Left ventricle myocardium inferior (tissue), 1 donor: Measurements from ENCODE around the gene DHX40. TPM values are rescaled to one million over a fixed set of nuclear protein-coding genes. Genes with fewer than 3 reads are reported as not detected.

ENCODE experiments used
- DNase-seq: peaks from one replicate; pipeline ENCODE4 v3.0.0-alpha.2; 2020
- H3K27ac ChIP-seq: fragments of 200-600 bp; replicated peaks from 2 replicates; pipeline ENCODE4 v1.8.0; 2021
- H3K27me3 ChIP-seq: fragments of 200-600 bp; 2 replicates; pipeline ENCODE4 v1.8.0; 2021; ENCODE audit warnings: low read depth
- H3K36me3 ChIP-seq: fragments of 200-600 bp; 2 replicates; pipeline ENCODE4 v1.8.0; 2021
- H3K4me1 ChIP-seq: fragments of 200-600 bp; 2 replicates; pipeline ENCODE4 v1.8.0; 2021
- H3K4me3 ChIP-seq: fragments of 200-600 bp; 2 replicates; pipeline ENCODE4 v1.8.0; 2021; ENCODE audit warnings: mild to moderate bottlenecking, moderate library complexity
- H3K9me3 ChIP-seq: fragments of 200-600 bp; replicated peaks from 2 replicates; pipeline ENCODE4 v1.8.0; 2021
- CTCF ChIP-seq: fragments of 200-600 bp; IDR thresholded peaks from 2 replicates; pipeline ENCODE4 v1.8.0; 2021; ENCODE audit warnings: antibody characterized with exemption, mild to moderate bottlenecking, borderline replicate concordance
- intact Hi-C: fragments of 100-400 bp; cut with micrococcal nuclease; formaldehyde crosslinking; loops from one replicate; pipeline ENCODE4 v1.11.0; 2022
- total RNA-seq: library from RNA; stranded (reverse); fragmentation: NEBNext Ultra II Directional; extraction: Animal tissue kit (Norgen Biotek cat#: 25700); gene quantifications from one replicate; pipeline ENCODE4 v1.2.1, GENCODE V29; 2021
- donor health status: DM: no; HTN: yes; CAD: no; lungs with severe emphysema.

The DHX40 gene
- total RNA-seq, 1 donor from 2014 or later = 17.0 TPM

DNA sequence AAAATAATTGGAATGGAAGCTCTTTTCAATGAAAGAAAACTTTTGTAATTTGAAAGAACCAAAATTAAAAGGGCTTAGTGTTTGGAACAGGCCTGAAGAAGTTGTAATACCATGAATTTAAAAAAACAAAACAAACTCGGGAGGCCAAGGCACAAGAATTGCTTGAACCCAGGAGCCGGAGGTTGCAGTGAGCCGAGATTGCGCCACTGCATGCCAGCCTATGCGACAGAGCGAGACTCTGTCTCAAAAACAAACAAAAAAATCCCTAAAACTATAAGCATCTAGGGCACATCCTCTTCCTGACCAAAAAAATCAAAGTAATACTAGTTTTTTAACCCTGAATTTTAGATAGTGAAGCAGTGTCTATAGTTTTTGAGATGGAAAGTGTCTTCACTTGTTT lies 67.0 kb downstream of the DHX40 start:
- Histone ChIP-seq H3K4me1 (peaks cover 90% of the 10 kb centered on the region), H3K27me3 (no peaks in the 10 kb centered on the region), H3K27ac (no peak overlapping the region), H3K9me3 (no peaks in the 10 kb centered on the region), H3K4me3 (no peak overlapping the region), H3K36me3 (no peaks in the 10 kb centered on the region)
- no peak for TF ChIP-seq CTCF
- no peak for DNase-seq
- intact Hi-C loops = no loop called here

DNA sequence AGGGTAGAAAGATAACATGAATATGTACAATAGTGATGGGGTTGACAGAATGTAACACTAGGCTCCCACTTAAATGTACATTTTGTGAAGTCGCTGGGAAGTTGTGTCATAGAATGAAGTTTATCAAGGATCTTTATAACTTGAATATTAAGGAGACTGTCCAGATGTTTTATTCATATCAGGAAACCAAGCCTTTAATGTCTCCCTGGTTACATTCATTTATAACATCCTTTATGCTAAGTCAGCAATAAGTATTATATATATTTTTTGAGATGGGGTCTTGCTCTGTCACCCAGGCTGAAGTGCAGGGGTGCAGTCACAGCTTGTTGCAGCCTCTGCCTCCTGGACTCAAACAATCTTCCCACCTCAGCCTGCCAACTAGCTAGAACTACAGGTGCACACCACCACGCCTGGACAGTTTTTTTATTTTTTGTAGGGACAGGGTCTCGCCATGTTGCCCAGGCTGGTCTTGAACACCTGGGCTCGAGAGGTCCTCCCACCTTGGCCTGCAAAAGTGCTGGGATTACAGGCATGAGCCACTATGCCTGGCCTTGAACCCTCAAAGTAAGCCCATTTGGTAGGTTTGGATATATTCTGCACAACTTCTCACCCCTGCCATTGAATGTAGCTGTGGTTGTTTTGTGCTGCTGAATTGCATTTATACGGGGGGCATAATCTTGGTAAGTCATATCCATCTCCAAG lies 68.4 kb downstream of the DHX40 start:
- DNase-seq = no peak
- no peaks in the 10 kb centered on the region for H3K36me3 ChIP-seq
- intact Hi-C loops = no loop called here
- H3K4me1 ChIP-seq = peaks cover 89% of the 10 kb centered on the region
- H3K4me3 ChIP-seq = peak overlapping the region; percentile 10
- H3K27ac ChIP-seq = peak overlapping the region; percentile 45
- no peaks in the 10 kb centered on the region for H3K9me3 ChIP-seq
- H3K27me3 ChIP-seq = no peaks in the 10 kb centered on the region
- no peak for TF ChIP-seq CTCF

DNA sequence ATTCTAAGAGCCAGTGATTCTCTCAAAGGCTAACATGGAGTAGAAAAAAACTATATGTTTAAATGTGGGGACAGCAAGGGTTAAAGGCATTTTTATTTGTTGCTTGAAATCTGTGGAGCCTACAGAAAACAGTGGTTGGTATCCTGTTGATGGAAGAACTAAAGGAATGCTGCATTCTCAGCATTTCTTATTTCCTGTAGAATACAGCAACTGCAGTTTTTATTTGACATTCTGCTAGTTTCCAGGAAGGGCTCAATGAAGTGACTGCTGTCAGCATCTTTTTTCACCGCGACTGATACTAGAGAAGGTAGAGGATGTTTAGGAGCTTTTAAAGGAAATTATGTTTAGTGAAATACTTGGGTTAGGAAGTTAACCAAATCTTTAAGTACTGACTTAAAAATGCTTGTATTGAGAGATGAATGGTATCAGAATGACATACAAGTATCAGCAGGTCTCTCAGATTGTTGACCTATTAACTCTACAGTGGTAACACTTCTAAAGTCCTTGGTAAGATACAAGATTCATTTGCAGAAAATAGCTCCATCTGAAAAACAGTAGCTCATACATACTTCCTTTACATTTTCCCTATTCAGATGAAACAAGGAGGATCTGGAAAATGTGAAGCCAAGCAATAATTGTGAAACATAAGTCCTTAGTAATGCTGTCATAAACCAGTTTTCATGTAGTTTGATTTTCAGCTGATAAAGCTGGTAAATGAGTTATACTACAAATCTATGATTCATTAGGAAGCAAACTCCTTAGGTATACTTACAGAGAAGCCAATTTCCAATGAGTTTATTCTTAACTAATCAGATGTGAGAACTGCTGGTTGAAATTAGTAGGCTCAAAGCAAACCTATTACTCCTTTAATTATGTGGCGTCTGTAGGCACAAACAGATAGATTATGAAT lies 69.5 kb downstream of the DHX40 start:
- intact Hi-C loops = no loop called here
- no peak for DNase-seq
- H3K4me3 ChIP-seq = peak overlapping the region; percentile 10
- no peak for TF ChIP-seq CTCF
- peaks cover 89% of the 10 kb centered on the region for H3K4me1 ChIP-seq
- H3K9me3 ChIP-seq = no peaks in the 10 kb centered on the region
- H3K36me3 ChIP-seq = no peaks in the 10 kb centered on the region
- no peaks in the 10 kb centered on the region for H3K27me3 ChIP-seq
- H3K27ac ChIP-seq = peak overlapping the region; percentile 45

DNA sequence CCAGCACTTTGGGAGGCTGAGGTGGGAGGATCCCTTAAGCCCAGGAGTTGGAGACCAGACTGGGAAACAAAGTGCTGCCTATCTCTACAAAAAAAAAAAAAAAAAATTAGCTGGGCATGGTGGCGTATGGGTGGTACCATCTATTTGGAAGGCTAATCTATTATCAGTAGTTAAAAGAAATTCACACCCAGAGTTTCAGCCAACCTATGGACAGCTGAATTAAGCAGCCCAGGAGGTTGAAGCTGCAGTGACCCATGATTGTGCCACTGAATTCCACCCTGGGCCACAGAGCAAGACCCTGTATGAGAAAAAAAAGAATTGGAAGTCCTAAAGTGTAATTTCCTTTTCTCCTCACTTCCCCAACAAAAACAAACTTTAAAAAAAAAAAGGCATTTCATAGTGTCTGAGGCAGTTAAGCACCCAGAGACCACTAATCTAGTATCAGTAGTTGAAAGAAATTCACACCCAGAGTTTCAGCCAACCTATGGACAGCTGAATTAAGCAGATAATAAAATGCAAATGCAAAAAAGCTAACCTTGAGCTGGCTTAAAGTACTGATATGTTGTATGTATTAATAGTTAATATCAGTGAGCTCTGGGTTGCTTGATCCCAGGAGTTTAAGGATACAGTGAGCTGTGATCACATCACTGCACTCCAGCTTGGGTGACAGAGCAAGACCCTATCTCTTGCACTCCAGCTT lies 72.4 kb downstream of the DHX40 start:
- H3K27me3 ChIP-seq = no peaks in the 10 kb centered on the region
- H3K27ac ChIP-seq = no peak overlapping the region
- intact Hi-C loops = no loop called here
- no peak for DNase-seq
- H3K9me3 ChIP-seq = no peaks in the 10 kb centered on the region
- H3K4me1 ChIP-seq = peaks cover 89% of the 10 kb centered on the region
- no peaks in the 10 kb centered on the region for H3K36me3 ChIP-seq
- no peak overlapping the region for H3K4me3 ChIP-seq
- no peak for TF ChIP-seq CTCF

DNA sequence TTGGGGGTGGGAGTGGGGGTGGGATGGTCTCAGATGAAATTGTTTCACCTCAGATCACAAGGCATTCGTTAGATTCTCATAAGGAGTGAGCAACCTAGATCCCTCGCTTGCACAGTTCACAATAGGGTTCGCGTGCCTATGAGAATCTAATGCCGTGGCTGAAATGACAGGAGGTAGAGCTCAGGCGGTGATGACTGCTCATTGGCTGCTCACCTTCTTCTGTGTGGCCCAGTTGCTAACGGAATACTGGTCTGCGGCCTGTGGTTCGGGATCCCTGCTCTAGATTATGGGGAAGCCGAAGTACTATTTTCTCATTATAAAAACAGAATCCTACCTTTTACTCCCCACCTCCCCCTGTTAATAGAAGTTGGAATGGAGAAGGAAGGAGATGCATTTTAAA lies 73.1 kb downstream of the DHX40 start:
- no peak overlapping the region for H3K4me3 ChIP-seq
- no peaks in the 10 kb centered on the region for H3K9me3 ChIP-seq
- H3K36me3 ChIP-seq = no peaks in the 10 kb centered on the region
- no peak for DNase-seq
- no peaks in the 10 kb centered on the region for H3K27me3 ChIP-seq
- H3K4me1 ChIP-seq = peaks cover 88% of the 10 kb centered on the region
- no peak overlapping the region for H3K27ac ChIP-seq
- intact Hi-C loops = no loop called here
- TF ChIP-seq CTCF = no peak
